ENCODE measurements around the gene WNT16. TPM values are rescaled to one million over a fixed set of nuclear protein-coding genes. Genes with fewer than 3 reads are reported as not detected.

Gene WNT16
- total RNA-seq, 1 donor from 2014 or later = 0.11 TPM

- DNase-seq (ENCODE audit: low spot score) = no peak
- intact Hi-C loops (cut with DNase I) = no loop called here
Measured at GRCh38 chr7:121337398-121337797, 8.6 kb downstream of the WNT16 start.

GRCh38 chr7:121339082-121339481 is 10.3 kb downstream of the WNT16 start:
- intact Hi-C loops (cut with DNase I) = no loop called here
- no peak for DNase-seq (ENCODE audit: low spot score)

GRCh38 chr7:121341933-121342332 is 13.1 kb downstream of the WNT16 start:
- intact Hi-C loops (cut with DNase I) = no loop called here
- no peak for DNase-seq (ENCODE audit: low spot score)

DNA sequence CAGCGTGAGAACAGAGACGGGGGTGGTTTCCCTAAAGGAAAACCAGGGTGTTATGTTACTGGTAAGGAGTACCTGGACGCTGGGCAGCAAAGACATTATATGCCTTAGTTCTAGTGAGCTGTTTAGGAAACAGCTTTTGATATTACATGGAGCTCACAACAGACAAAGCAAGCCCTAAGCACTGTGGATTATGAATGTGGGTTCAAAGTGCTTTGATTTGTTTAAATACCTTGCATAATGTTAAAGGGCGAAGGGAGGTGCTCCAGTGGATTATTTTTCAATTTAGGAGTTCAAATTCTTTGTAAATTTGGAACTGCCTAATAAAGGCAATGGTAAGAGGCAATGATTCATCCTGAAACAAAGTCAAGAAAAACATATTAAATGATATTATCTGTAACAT is 13.8 kb downstream of the WNT16 start:
- intact Hi-C loops (cut with DNase I) = no loop called here
- no peak for DNase-seq (ENCODE audit: low spot score)

- intact Hi-C loops (cut with DNase I) = no loop called here
- DNase-seq (ENCODE audit: low spot score) = no peak
Measured at GRCh38 chr7:121343302-121343701, 14.5 kb downstream of the WNT16 start.

DNA sequence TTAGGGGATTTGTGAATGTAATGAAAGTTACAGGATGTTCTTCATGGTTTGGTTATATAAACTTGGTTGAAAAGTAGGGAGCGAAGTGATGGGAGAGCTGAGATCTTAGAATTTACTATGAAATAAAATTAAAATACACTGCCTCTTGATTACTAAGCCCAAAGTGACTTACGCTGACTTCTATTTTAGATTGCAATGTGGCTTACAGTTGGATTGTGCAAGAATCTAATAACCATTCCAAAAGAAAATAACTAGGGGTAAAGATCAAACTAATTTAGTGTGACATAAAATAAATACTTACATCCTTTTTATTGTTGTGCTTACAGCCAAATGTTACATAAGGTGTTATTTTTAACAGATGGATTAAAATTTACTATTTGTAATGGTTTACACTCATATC is 15.3 kb downstream of the WNT16 start:
- no peak for DNase-seq (ENCODE audit: low spot score)
- intact Hi-C loops (cut with DNase I) = no loop called here

GRCh38 chr7:121344497-121344896 is 15.7 kb downstream of the WNT16 start:
- intact Hi-C loops (cut with DNase I) = no loop called here
- no peak for DNase-seq (ENCODE audit: low spot score)

DNA sequence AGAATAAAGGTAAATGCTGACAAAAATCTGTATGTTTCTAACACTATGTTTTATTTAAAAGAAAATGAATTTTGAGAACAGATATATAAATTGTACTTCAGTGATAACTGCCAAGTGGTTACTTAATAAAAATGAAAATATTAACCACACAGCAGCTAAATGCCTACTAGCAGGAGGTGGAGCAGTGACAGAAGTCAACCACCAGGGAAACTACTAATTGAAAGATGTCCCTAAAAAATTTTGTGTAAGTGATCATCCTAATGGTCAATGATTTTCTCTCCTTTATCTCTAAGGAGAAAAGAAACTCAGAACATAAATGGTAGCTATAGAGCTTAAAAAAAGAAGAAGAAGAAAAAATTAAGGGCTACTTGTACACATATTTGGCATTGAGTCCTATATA is 22.9 kb downstream of the WNT16 start:
- intact Hi-C loops (cut with DNase I) = no loop called here

DNA sequence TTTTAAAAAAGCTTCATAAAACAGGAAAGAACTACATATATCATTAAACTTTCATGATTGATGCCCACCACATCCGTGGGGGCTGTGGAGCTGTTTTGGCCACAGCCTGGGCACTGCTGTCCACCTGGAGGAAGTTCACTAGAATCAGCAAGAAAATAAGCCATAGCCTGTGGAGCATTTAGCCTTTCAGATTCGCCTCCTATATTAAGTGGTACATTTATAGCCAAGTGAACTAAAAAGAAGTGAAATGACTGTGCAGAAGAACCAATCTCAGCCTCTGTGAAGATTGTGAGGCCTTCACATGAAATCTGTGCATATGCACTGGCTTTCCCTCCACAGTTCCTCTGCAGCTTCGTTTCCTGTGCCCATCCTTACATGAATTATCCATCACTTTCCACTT is 23.5 kb downstream of the WNT16 start:
- DNase-seq (ENCODE audit: low spot score) = no peak

More for the DNA sequence above, 22.9 kb downstream of the WNT16 start:
- no peak for DNase-seq (ENCODE audit: low spot score)

DNA sequence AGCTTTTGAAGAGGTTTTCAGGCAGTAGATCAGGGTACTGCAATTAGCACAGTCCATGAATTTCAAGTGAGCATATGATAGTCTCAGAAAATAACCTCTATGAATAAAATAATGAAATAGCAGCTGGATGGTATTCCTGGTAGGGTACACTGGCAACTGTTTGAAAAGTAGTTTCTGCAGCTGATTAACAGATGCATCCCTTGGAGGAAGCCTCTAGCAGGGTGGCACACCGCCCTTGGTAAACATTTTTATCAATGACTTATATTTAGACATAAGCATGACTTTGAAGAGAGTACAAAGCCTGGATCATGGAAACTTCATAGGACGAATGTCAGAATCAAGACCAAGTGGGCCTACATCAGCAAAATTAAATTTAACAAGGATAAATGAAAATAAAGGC is 26.8 kb downstream of the WNT16 start:
- intact Hi-C loops (cut with DNase I) = no loop called here

More for the DNA sequence above, 23.5 kb downstream of the WNT16 start:
- intact Hi-C loops (cut with DNase I) = no loop called here

DNA sequence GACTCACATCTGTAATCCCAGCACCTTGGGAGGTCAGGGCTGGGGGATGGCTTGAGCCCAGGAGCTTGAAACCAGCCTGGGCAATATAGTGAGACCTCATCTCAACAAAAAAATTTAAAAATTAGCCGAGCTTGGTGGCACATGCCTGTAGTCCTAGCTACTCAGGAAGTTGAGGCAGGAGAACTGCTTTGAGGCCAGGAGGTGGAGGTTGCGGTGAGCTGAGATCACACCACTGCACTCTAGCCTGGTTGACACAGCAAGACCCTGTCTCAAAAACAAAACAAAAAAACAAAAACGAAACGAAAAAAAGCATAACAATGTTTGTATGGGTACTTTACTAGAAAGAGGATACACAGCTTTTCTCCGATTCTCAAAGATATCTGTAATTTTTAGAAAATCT is 31.8 kb downstream of the WNT16 start:
- no peak for DNase-seq (ENCODE audit: low spot score)
- intact Hi-C loops (cut with DNase I) = no loop called here

More for the DNA sequence above, 26.8 kb downstream of the WNT16 start:
- no peak for DNase-seq (ENCODE audit: low spot score)

DNA sequence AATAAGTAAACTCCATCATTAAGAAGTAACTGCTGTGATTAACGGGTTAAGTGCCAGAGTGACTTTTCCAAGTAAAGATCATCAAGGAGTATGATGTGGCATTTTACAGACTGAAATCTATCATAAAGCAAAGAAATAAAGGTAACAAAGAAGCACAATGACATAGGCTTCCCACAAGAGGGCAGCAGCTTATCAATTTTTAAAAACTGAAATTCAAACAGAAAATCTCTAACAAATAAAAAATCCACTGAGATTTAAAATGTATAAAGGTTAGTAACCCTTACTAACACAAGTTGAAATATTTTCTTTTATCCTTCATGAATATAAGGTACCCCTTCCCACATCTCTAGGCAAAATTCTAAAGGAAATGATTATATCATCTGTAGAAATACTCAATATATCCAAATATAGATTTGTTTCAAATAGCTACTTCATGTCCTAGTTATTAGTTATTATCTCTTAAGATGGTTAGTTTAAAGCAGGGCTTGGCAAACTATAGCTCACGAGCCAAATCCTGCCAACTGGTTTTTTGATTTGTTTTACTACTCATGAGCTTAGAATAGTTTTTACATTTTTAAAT is 38.1 kb downstream of the WNT16 start:
- intact Hi-C loops (cut with DNase I) = loop anchor here (2.0 kb wide), 1 partner anchor 180 kb away; no protein-coding TSS in a partner anchor
- DNase-seq (ENCODE audit: low spot score) = no peak

DNA sequence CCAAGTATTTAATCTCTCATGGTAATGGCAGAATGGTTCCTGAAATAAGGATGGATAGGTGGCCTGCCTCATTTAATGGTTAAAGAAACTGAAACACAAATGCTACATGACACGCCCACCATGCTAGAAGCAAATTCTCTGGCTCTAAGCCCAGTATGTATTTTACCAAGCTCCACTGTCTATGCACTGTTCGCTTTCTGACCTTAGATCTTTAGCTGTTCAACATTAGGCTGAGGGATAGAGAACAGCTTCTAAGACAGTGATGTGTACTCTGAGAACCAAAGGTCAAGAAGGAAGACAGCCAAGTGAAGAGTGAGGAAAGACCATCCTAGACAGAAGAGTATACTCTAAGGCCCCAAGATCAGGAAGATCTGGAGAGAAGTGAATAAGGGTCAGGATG is 40.7 kb downstream of the WNT16 start:
- no peak for DNase-seq (ENCODE audit: low spot score)
- intact Hi-C loops (cut with DNase I) = no loop called here

DNA sequence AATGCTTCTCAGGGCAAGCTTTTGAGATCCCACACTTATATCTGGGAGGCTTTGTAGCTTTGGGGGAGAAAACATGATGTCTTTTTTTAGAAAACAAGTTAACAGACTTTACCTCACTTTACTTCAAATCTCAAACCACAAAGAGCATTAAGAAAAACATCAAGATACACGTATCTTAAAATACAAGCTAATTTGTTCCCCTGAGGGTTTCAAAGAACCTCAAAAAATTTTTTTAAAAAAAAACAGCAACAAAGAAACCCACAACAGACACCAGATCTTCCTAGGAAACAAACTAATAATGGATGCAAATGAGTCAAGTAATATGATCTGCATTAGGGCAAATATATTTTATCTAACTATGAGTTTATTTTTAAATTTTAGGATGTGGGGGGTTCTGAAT is 42.6 kb downstream of the WNT16 start:
- no peak for DNase-seq (ENCODE audit: low spot score)
- intact Hi-C loops (cut with DNase I) = no loop called here

- DNase-seq (ENCODE audit: low spot score) = no peak
- intact Hi-C loops (cut with DNase I) = no loop called here
Measured at GRCh38 chr7:121371883-121372282, 43.1 kb downstream of the WNT16 start.

DNA sequence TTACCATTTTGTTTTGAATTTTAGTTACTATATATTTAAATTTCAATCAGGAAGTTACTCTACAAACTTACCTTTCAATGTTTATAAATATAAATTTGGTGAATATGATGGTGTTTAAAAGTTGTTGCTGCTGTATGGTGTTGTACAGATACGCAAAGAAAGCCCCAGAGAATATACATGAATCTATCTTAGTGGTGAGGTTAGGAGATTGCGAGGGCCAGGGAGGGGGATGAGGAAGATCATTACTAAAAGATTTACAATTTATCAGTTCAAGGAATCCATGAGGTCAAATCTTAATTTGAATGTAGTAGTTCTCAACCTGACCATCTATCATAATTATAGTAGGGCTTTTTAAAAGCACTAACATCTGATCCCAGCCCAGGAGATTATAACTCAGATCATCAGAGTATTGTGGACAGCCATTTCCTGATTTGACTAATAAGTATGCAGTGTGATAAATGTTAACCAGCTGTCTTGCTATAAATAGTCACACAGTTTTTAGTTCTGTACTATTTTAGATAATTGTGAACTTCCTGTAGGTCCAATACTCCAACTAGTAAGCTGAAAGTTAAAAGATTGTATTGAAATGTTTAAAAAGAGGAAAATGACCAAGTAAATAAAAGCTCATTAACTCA is 43.7 kb downstream of the WNT16 start:
- DNase-seq (ENCODE audit: low spot score) = no peak
- intact Hi-C loops (cut with DNase I) = no loop called here

DNA sequence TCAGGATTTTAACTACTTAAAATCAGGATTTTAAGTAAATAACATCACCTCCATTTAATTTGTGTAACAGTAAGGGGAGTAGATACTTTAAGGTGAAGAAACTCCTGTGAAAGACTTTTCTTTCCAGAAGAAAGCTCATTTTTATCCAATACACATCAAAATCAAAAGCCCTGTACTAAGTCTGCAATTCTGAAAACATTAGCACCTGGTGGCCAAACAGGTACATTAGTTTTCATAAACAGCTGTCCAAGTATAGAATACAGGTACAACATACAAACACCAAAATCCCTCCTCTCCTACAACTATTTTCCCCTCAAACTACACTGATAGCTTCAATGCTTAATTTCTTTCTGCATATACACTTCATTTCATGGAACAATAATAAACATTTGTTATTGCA is 44.4 kb downstream of the WNT16 start:
- DNase-seq (ENCODE audit: low spot score) = no peak
- intact Hi-C loops (cut with DNase I) = no loop called here

DNA sequence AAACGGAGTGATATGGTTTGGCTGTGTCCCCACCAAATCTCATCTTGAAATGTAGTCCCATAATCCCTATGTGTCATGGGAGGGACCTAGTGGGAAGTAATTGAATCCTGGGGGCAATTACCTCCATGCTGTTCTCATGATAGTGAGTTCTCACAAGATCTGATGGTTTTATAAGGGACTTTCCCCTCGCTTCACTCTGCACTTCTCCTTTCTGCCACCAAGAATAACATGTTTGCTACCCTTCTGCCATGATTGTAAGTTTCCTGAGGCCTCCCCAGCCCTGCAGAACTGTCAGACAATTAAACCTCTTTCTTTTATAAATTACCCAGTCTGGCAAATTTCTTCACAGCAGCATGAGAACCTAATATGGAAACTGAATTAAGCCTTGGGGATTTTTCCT is 48.2 kb downstream of the WNT16 start:
- intact Hi-C loops (cut with DNase I) = no loop called here
- no peak for DNase-seq (ENCODE audit: low spot score)

- no peak for DNase-seq (ENCODE audit: low spot score)
- intact Hi-C loops (cut with DNase I) = no loop called here
Measured at GRCh38 chr7:121379930-121380329, 51.1 kb downstream of the WNT16 start.

DNA sequence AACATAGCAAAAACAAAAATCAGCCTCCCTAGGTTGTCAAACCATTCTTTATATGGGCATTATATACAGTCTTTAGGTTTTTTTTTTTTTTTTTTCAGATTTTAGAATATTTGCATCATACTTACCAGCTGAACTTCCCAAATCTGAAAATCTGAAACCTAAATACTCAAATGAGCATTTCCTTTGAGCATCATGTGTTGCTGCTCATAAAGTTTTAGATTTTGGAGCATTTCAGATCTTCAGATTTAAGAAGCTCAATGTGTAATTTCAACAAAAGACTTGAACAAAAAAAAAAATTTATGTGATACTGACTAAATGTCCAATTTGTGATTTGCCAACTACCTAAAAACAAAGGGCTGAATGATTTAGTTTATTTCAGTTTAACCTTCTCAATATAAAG is 53.7 kb downstream of the WNT16 start:
- intact Hi-C loops (cut with DNase I) = no loop called here
- DNase-seq (ENCODE audit: low spot score) = no peak

GRCh38 chr7:121383235-121383910 is 54.6 kb downstream of the WNT16 start:
- intact Hi-C loops (cut with DNase I) = no loop called here
- DNase-seq (ENCODE audit: low spot score) = no peak
